Left lung (tissue), 14 donors: ENCODE measurements around the gene BACE1. TPM values are rescaled to one million over a fixed set of nuclear protein-coding genes. Genes with fewer than 3 reads are reported as not detected.

Experiments
- ATAC-seq: fragments of 200-7000 bp; cut with Tn5 transposase; one replicate; pipeline ENCODE4 v1.9.1; 2020; ENCODE audit warnings: moderate library complexity
- DNase-seq, 4 donors: peaks; one replicate each; pipeline ENCODE4 v3.0.0-alpha.2; 2013 to 2020
- H3K27ac ChIP-seq, 2 donors: fragments of 200-600 bp; sonication (generic) in 1 of 2; one replicate each; pipeline versions ENCODE4 v1.5.0 to v1.8.0; 2020 to 2021
- H3K27me3 ChIP-seq, 2 donors: fragments of 200-600 bp; sonication (generic) in 1 of 2; one replicate each; pipeline versions ENCODE4 v1.5.0 to v1.8.0; 2020 to 2021
- H3K36me3 ChIP-seq, 2 donors: fragments of 200-600 bp; sonication (generic) in 1 of 2; one replicate each; pipeline versions ENCODE4 v1.5.0 to v1.8.0; 2020 to 2021
- H3K4me1 ChIP-seq, 2 donors: fragments of 200-600 bp; one replicate each; pipeline ENCODE4 v1.8.0; 2021
- H3K4me3 ChIP-seq, 2 donors: fragments of 200-600 bp; sonication (generic) in 1 of 2; one replicate each; pipeline versions ENCODE4 v1.5.0 to v1.8.0; 2020 to 2021; ENCODE audit warnings: mild to moderate bottlenecking in 1 of 2
- H3K9me3 ChIP-seq, 2 donors: fragments of 200-600 bp; sonication (generic) in 1 of 2; one replicate each; pipeline versions ENCODE4 v1.5.0 to v1.8.0; 2020 to 2021
- CTCF ChIP-seq, 2 donors: fragments of 200-600 bp; sonication (generic) in 1 of 2; IDR thresholded peaks; one replicate each; pipeline versions ENCODE4 v1.5.0 to v1.8.0; 2021; ENCODE audit warnings: antibody characterized with exemption in 2 of 2
- intact Hi-C, 2 donors: fragments of 100-400 bp; cut with DNase I; formaldehyde crosslinking; loops; one replicate each; pipeline versions ENCODE4 v1.11.2 to v1.14.2; 2022
- long read RNA-seq, 12 donors: library from polyadenylated mRNA in 2 of 12; unstranded in 2 of 12; transcript quantifications; one replicate each; pipeline ENCODE4 v2.0.0 and lab custom pipeline, GENCODE V29; 2019 to 2026
- polyA plus RNA-seq, 6 donors: library from polyadenylated mRNA; unstranded; fragments of 120-200 nt; gene quantifications; one replicate each; pipeline ENCODE4 v1.2.1, GENCODE V29; 2013; ENCODE audit not compliant: insufficient read length in 6 of 6
- total RNA-seq, 2 donors: library from RNA; stranded (reverse); fragmentation: NEBNext Ultra II Directional; extraction: Animal tissue kit (Norgen Biotek cat#: 25700); gene quantifications; one replicate each; pipeline ENCODE4 v1.2.1, GENCODE V29; 2021
- donor health status: DM: no; HTN: yes; CAD: no.
- donor health status: DM: no; HTN: no; CAD: no.

Gene BACE1
- 10 to 100 TPM; 24.1 to 39.5 TPM for total RNA-seq
- polyA plus RNA-seq = 10 to 100 TPM; 40.7 to 50.2 (median 48.1) TPM
- long read RNA-seq, donor 1, full-length matches to known transcripts = 7 of 67 reads
- long read RNA-seq, donor 1, partial matches to known transcripts = 36 of 67 reads
- long read RNA-seq, donor 1, other reads (novel, unspliced or antisense) = 24 of 67 reads
- long read RNA-seq, donor 2, full-length matches to known transcripts = 4 of 4 reads
- long read RNA-seq, donor 2, partial matches to known transcripts = 0 of 4 reads
- long read RNA-seq, donor 2, other reads (novel, unspliced or antisense) = 0 of 4 reads
- long read RNA-seq, donor 3, full-length matches to known transcripts = 1 of 1 reads
- long read RNA-seq, donor 3, partial matches to known transcripts = 0 of 1 reads
- long read RNA-seq, donor 3, other reads (novel, unspliced or antisense) = 0 of 1 reads
- long read RNA-seq, donor 4, full-length matches to known transcripts = 2 of 5 reads
- long read RNA-seq, donor 4, partial matches to known transcripts = 1 of 5 reads
- long read RNA-seq, donor 4, other reads (novel, unspliced or antisense) = 2 of 5 reads
- long read RNA-seq, donor 5, full-length matches to known transcripts = 6 of 6 reads
- long read RNA-seq, donor 5, partial matches to known transcripts = 0 of 6 reads
- long read RNA-seq, donor 5, other reads (novel, unspliced or antisense) = 0 of 6 reads
- long read RNA-seq, donor 6, full-length matches to known transcripts = 4 of 4 reads
- long read RNA-seq, donor 6, partial matches to known transcripts = 0 of 4 reads
- long read RNA-seq, donor 6, other reads (novel, unspliced or antisense) = 0 of 4 reads
- long read RNA-seq, donor 7, full-length matches to known transcripts = 3 of 3 reads
- long read RNA-seq, donor 7, partial matches to known transcripts = 0 of 3 reads
- long read RNA-seq, donor 7, other reads (novel, unspliced or antisense) = 0 of 3 reads
- long read RNA-seq, donor 8, full-length matches to known transcripts = 7 of 7 reads
- long read RNA-seq, donor 8, partial matches to known transcripts = 0 of 7 reads
- long read RNA-seq, donor 8, other reads (novel, unspliced or antisense) = 0 of 7 reads
- long read RNA-seq, donor 9 = 0 reads
- long read RNA-seq, donor 10 = 0 reads
- long read RNA-seq, donor 11, full-length matches to known transcripts = 21 of 40 reads
- long read RNA-seq, donor 11, partial matches to known transcripts = 19 of 40 reads
- long read RNA-seq, donor 11, other reads (novel, unspliced or antisense) = 0 of 40 reads
- long read RNA-seq, donor 12, full-length matches to known transcripts = 3 of 3 reads
- long read RNA-seq, donor 12, partial matches to known transcripts = 0 of 3 reads
- long read RNA-seq, donor 12, other reads (novel, unspliced or antisense) = 0 of 3 reads

DNA sequence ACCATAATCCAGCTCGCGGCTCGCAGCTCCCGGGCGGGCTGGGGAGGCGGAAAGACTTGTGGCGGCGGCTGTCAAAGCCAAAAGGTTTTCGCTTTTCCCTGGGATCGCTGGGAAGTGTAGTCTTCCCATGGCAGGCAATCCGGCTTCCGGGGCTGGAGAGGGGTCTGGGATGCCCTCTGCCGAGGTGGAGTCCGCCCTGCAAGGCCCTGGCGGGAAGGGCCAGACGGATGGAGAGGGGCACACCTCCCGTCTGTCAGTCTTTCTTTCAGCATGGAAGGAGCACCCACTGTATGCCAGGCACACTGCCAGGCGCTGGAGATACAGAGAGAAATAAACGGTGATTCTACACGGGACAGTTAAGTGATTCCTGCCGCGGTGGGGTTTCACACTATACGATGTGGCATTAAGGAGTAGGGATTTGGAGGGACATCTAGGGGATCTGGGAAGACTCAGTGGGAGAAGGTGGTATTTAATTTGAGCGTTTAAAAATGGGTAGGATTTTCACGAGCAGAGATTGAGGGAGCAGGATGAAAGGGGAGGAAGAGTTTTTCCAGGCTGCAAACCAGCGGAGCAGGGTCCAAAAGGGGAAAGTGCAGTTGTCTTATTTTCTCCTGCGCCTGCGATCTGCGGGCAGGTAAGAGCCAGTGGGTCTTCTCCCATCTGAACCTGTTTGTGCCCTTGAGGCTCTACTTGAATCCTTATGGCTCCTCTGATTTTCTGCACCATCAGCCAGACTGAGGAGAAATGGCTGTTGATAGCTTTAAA lies at the start of gene BACE1:
BACE1 (minus strand) TSS at position 60 of the 765 bp plus-strand sequence. CDS start 461 bp downstream, outside the sequence.
- Histone ChIP-seq H3K27ac (peak within 1 kb of the TSS in 1 of 2 donors; percentile 18), H3K36me3 (no peaks in the 10 kb centered on the region), H3K27me3 (peaks cover 0 to 8% of the 10 kb centered on the region in 2 donors), H3K9me3 (no peaks in the 10 kb centered on the region), H3K4me1 (peaks cover 8 to 43% of the 10 kb centered on the region in 2 donors), H3K4me3 (peak within 1 kb of the TSS; percentile 64 to 66)
- ATAC-seq = peak; percentile 95
- peak in 3 of 4 donors; percentile 78 to 91 (median 83) for DNase-seq
- peak in 1 of 2 donors; percentile 28 for TF ChIP-seq CTCF (IDR thresholded peaks at IDR 0.05)
- intact Hi-C loops = no loop called here

DNA sequence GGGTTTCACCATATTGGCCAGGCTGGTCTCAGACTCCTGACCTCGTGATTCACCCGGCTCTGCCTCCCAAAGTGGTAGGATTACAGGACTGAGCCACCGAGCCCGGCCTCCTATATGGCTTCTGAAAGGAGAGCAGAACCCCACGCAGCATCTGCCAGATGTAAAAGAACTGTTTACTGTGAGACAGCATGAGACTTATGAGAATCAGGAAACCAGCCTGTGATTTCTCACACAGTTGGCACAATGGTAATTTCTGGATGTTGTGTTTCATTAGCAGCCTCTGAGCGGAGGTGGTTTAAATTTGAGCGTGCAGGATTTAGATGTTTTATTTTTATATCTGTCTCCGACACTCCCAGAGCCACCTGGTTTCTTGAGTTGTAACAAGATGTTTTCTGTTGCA lies 45.4 kb upstream of the BACE1 start:
- Histone ChIP-seq H3K27ac (no peak overlapping the region), H3K4me3 (no peak overlapping the region), H3K9me3 (no peaks in the 10 kb centered on the region), H3K4me1 (no peaks in the 10 kb centered on the region), H3K36me3 (peaks cover 0 to 83% of the 10 kb centered on the region in 2 donors), H3K27me3 (no peaks in the 10 kb centered on the region)
- intact Hi-C loops = no loop called here
- ATAC-seq (no peak), DNase-seq (no peak)
- TF ChIP-seq CTCF (IDR thresholded peaks at IDR 0.05) = no peak

GRCh38 chr11:117356126-117356890 lies 40.3 kb upstream of the BACE1 start:
- intact Hi-C loops = no loop called here
- ATAC-seq (no peak), DNase-seq (no peak)
- TF ChIP-seq CTCF (IDR thresholded peaks at IDR 0.05) = no peak
- H3K27ac ChIP-seq = no peak overlapping the region
- H3K4me1 ChIP-seq = no peaks in the 10 kb centered on the region
- no peak overlapping the region for H3K4me3 ChIP-seq
- H3K27me3 ChIP-seq = no peaks in the 10 kb centered on the region
- H3K9me3 ChIP-seq = no peaks in the 10 kb centered on the region
- H3K36me3 ChIP-seq = peaks cover 0 to 85% of the 10 kb centered on the region in 2 donors

GRCh38 chr11:117354550-117354949 lies 38.5 kb upstream of the BACE1 start:
- Histone ChIP-seq H3K9me3 (no peaks in the 10 kb centered on the region), H3K4me1 (no peaks in the 10 kb centered on the region), H3K27ac (no peak overlapping the region), H3K4me3 (no peak overlapping the region), H3K36me3 (peaks cover 0 to 69% of the 10 kb centered on the region in 2 donors), H3K27me3 (no peaks in the 10 kb centered on the region)
- DNase-seq (no peak), ATAC-seq (no peak)
- no peak for TF ChIP-seq CTCF (IDR thresholded peaks at IDR 0.05)
- intact Hi-C loops = no loop called here
